Astrocyte (in vitro differentiated cells and primary cell): ENCODE results near the gene DSG2. TPM values are rescaled to one million over a fixed set of nuclear protein-coding genes. Genes with fewer than 3 reads are reported as not detected.

Source experiments
- DNase-seq: peaks from one replicate; pipeline ENCODE4 v3.0.0-alpha.2; 2010; ENCODE audit warnings: low read depth
- FAIRE-seq: peaks from 2 replicates; lab custom pipeline; 2011; peaks lifted over from hg19 to GRCh38; lab: Jason Lieb, UNC
- H2AFZ ChIP-seq: 2 replicates; pipeline ENCODE4 v1.6.0; 2012; ENCODE audit warnings: low read depth, low read length, inconsistent platforms
- H3K27ac ChIP-seq: 2 replicates; pipeline ENCODE4 v1.5.1; 2011; ENCODE audit warnings: low read depth, low read length, inconsistent platforms
- H3K27me3 ChIP-seq: 2 replicates; pipeline ENCODE4 v1.6.0; 2011; ENCODE audit warnings: low read length, inconsistent platforms; ENCODE audit not compliant: insufficient read depth
- H3K36me3 ChIP-seq: 2 replicates; pipeline ENCODE4 v1.5.1; 2011; ENCODE audit warnings: low read length, inconsistent platforms; ENCODE audit not compliant: insufficient read depth
- H3K4me1 ChIP-seq: 2 replicates; pipeline ENCODE4 v1.5.1; 2011; ENCODE audit warnings: low read length, inconsistent platforms; ENCODE audit not compliant: insufficient read depth
- H3K4me2 ChIP-seq: 2 replicates; pipeline ENCODE4 v1.6.0; 2012; ENCODE audit warnings: low read length, inconsistent platforms
- H3K4me3 ChIP-seq: 2 replicates; pipeline ENCODE4 v1.5.1; 2011; ENCODE audit warnings: low read depth, mild to moderate bottlenecking, low read length, inconsistent platforms; ENCODE audit not compliant: insufficient read depth
- H3K79me2 ChIP-seq: 2 replicates; pipeline ENCODE4 v1.6.0; 2012; ENCODE audit warnings: mild to moderate bottlenecking, low read length, inconsistent platforms; ENCODE audit not compliant: insufficient read depth
- H3K9ac ChIP-seq: 2 replicates; pipeline ENCODE4 v1.6.0; 2012; ENCODE audit warnings: mild to moderate bottlenecking, low read length, inconsistent platforms
- H3K9me3 ChIP-seq: 2 replicates; pipeline ENCODE4 v1.5.1; 2012; ENCODE audit warnings: low read depth, mild to moderate bottlenecking, low read length, inconsistent platforms; ENCODE audit not compliant: insufficient read depth
- H4K20me1 ChIP-seq: 2 replicates; pipeline ENCODE4 v1.6.0; 2012; ENCODE audit warnings: low read length, inconsistent platforms; ENCODE audit not compliant: insufficient read depth
- H3K27ac Mint-ChIP-seq: one replicate; pipeline ENCODE4 v1.8.0; 2021; ENCODE audit warnings: mild to moderate bottlenecking, mixed read lengths; ENCODE audit not compliant: unreplicated experiment
- H3K27me3 Mint-ChIP-seq: one replicate; pipeline ENCODE4 v1.8.0; 2021; ENCODE audit warnings: low read depth, mixed read lengths; ENCODE audit not compliant: unreplicated experiment
- H3K36me3 Mint-ChIP-seq: one replicate; pipeline ENCODE4 v1.8.0; 2021; ENCODE audit warnings: low read depth, mixed read lengths; ENCODE audit not compliant: unreplicated experiment
- H3K4me1 Mint-ChIP-seq: one replicate; pipeline ENCODE4 v1.8.0; 2021; ENCODE audit warnings: low read depth, mixed read lengths; ENCODE audit not compliant: unreplicated experiment
- H3K4me3 Mint-ChIP-seq: one replicate; pipeline ENCODE4 v1.8.0; 2021; ENCODE audit warnings: mild to moderate bottlenecking, moderate library complexity, mixed read lengths; ENCODE audit not compliant: unreplicated experiment
- H3K9me3 Mint-ChIP-seq: one replicate; pipeline ENCODE4 v1.8.0; 2021; ENCODE audit warnings: mild to moderate bottlenecking, mixed read lengths; ENCODE audit not compliant: unreplicated experiment
- EZH2 ChIP-seq: IDR thresholded peaks from 2 replicates; pipeline ENCODE4 v1.6.1; 2012; ENCODE audit warnings: mild to moderate bottlenecking, low read length, inconsistent platforms; ENCODE audit not compliant: insufficient read depth
- total RNA-seq: library from RNA; stranded (reverse); gene quantifications from 2 replicates; pipeline ENCODE4 v1.2.1, GENCODE V29; 2021
- TF ChIP-seq, protein P1 (sequence below): IDR thresholded peaks from 2 replicates; pipeline ENCODE4 v1.5.1; 2011; ENCODE audit warnings: low read depth, mild to moderate bottlenecking, inconsistent platforms, low read length, moderate library complexity; ENCODE audit not compliant: insufficient read depth

DSG2 gene
- total RNA-seq, 1 donor from 2014 or later = 154 TPM

DNA sequence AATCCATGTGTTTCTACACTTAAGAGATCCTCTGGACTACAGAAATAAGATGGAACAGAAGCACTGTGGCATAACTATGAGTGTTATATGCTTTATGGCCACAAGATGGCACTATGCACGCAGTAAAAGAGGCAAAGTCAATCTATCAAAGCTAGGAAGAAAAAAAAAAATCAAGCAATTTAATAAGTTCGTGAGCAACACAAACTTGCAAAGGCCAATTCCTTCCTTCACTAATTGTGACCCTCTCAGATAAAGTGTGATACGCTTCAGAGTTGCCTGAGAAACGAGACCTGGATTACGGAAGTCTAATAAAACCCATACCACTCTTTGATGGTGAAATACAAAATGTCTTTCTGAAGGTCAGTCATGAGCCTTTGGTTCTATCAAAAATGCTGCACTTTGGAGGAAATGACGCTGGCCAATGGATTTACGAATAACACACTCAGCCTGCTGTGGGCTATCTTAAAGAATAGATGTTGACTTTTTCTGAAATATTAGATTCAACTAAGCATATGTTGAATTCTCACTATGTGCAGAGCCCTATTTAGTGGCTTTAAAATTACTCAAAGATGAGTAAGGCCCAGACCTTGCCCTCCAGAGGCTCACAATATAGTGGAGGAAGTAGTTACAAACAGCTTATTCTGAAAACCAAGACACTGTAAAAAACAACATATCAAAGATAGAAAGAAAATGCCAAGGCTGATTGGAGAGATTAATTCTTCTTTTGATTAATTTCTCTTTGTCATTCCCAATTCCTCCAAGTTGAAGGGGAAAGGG lies 58.2 kb downstream of the DSG2 start:
- Mint-ChIP-seq H3K9me3 (no peaks in the 10 kb centered on the region), H3K4me3 (no peak overlapping the region), H3K4me1 (peaks cover 2% of the 10 kb centered on the region), H3K27ac (no peak overlapping the region), H3K27me3 (no peaks in the 10 kb centered on the region), H3K36me3 (no peaks in the 10 kb centered on the region)
- peaks cover 4% of the 10 kb centered on the region for H3K27me3 ChIP-seq
- no peaks in the 10 kb centered on the region for H3K4me1 ChIP-seq
- no peak overlapping the region for H3K27ac ChIP-seq
- TF ChIP-seq, protein P1, sequence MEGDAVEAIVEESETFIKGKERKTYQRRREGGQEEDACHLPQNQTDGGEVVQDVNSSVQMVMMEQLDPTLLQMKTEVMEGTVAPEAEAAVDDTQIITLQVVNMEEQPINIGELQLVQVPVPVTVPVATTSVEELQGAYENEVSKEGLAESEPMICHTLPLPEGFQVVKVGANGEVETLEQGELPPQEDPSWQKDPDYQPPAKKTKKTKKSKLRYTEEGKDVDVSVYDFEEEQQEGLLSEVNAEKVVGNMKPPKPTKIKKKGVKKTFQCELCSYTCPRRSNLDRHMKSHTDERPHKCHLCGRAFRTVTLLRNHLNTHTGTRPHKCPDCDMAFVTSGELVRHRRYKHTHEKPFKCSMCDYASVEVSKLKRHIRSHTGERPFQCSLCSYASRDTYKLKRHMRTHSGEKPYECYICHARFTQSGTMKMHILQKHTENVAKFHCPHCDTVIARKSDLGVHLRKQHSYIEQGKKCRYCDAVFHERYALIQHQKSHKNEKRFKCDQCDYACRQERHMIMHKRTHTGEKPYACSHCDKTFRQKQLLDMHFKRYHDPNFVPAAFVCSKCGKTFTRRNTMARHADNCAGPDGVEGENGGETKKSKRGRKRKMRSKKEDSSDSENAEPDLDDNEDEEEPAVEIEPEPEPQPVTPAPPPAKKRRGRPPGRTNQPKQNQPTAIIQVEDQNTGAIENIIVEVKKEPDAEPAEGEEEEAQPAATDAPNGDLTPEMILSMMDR = peak; percentile 81
- no peak for TF ChIP-seq EZH2
- no peak overlapping the region for H3K4me3 ChIP-seq
- peak; percentile 91 for FAIRE-seq
- peak overlapping the region; percentile 5 for H3K4me2 ChIP-seq
- H3K79me2 ChIP-seq = no peaks in the 10 kb centered on the region
- DNase-seq = peak; percentile 31
- no peak overlapping the region for H2AFZ ChIP-seq
- H3K9ac ChIP-seq = no peak overlapping the region
- H3K9me3 ChIP-seq = no peaks in the 10 kb centered on the region
- no peaks in the 10 kb centered on the region for H3K36me3 ChIP-seq
- H4K20me1 ChIP-seq = no peaks in the 10 kb centered on the region

DNA sequence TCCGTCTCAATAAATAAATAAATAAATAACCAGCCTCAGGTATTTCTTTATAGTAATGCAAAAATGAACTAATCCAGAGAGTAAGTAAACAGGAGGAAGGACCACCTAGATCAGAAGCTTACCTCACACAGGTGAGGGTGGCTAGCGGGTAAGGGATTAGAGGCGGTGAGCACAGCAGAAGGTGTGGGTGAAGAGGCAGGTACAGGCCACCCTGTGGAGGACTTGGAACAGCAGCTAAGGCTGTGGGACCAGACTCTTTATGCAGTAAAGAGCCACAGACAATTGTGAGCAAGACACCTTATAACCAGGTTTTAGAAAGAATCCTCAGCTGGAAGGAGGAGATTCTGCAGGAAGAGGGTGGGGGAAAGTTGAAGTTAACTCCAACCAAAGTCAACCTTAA lies 59.5 kb downstream of the DSG2 start:
- H3K9me3 Mint-ChIP-seq = no peaks in the 10 kb centered on the region
- Histone ChIP-seq H2AFZ (no peak overlapping the region), H3K79me2 (no peaks in the 10 kb centered on the region), H3K4me3 (no peak overlapping the region), H3K27ac (no peak overlapping the region), H3K27me3 (peaks cover 10% of the 10 kb centered on the region), H3K4me1 (no peaks in the 10 kb centered on the region), H3K36me3 (no peaks in the 10 kb centered on the region), H3K9ac (no peak overlapping the region), H4K20me1 (no peaks in the 10 kb centered on the region), H3K9me3 (no peaks in the 10 kb centered on the region), H3K4me2 (no peak overlapping the region)
- peaks cover 2% of the 10 kb centered on the region for H3K4me1 Mint-ChIP-seq
- TF ChIP-seq, protein P1 = no peak
- TF ChIP-seq EZH2 = no peak
- FAIRE-seq (no peak), DNase-seq (no peak)
- no peaks in the 10 kb centered on the region for H3K36me3 Mint-ChIP-seq
- H3K27ac Mint-ChIP-seq = no peak overlapping the region
- no peaks in the 10 kb centered on the region for H3K27me3 Mint-ChIP-seq
- no peak overlapping the region for H3K4me3 Mint-ChIP-seq

DNA sequence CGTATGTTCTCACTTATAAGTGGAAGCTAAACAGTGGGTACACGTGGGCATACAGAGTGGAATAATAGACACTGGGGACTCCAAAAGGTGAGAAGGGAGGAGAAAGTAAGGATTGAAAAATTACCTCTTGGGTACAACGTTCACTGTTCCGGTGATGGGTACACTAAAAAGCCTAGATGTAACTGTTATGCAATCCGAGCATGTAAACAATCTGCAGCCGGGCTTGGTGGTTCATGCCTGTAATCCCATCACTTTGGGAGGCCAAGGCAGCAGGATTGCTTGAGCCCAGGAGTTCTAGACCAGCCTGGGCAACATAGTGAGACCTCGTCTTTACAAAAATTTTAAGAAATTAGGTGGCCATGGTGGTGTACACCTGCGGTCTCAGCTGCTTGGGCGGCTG lies 60.6 kb downstream of the DSG2 start:
- Histone ChIP-seq H3K4me1 (no peaks in the 10 kb centered on the region), H2AFZ (no peak overlapping the region), H3K36me3 (no peaks in the 10 kb centered on the region), H3K9me3 (no peaks in the 10 kb centered on the region), H4K20me1 (no peaks in the 10 kb centered on the region), H3K27ac (no peak overlapping the region), H3K79me2 (no peaks in the 10 kb centered on the region), H3K9ac (no peak overlapping the region), H3K4me3 (no peak overlapping the region), H3K4me2 (no peak overlapping the region), H3K27me3 (peaks cover 13% of the 10 kb centered on the region)
- no peak for FAIRE-seq
- no peak for DNase-seq
- Mint-ChIP-seq H3K27ac (no peak overlapping the region), H3K9me3 (no peaks in the 10 kb centered on the region), H3K36me3 (no peaks in the 10 kb centered on the region), H3K27me3 (no peaks in the 10 kb centered on the region), H3K4me1 (peaks cover 2% of the 10 kb centered on the region), H3K4me3 (no peak overlapping the region)
- TF ChIP-seq, protein P1 = no peak
- no peak for TF ChIP-seq EZH2
